Parathyroid adenoma (tissue), 2 donors: Measurements from ENCODE around the gene AHI1.

ENCODE experiments used
- H2AFZ ChIP-seq: fragments of 300-600 bp; sonication (generic); one replicate; pipeline ENCODE4 v1.7.0; 2017; ENCODE audit warnings: antibody characterized with exemption, mild to moderate bottlenecking
- H3K27ac ChIP-seq: fragments of 300-600 bp; sonication (generic); one replicate; pipeline ENCODE4 v1.7.0; 2017
- H3K27me3 ChIP-seq: fragments of 300-600 bp; sonication (generic); one replicate; pipeline ENCODE4 v1.7.0; 2017; ENCODE audit warnings: low read length; ENCODE audit not compliant: control insufficient read depth, insufficient read depth
- H3K36me3 ChIP-seq: fragments of 300-600 bp; sonication (generic); one replicate; pipeline ENCODE4 v1.7.0; 2017; ENCODE audit warnings: low read length; ENCODE audit not compliant: control insufficient read depth, insufficient read depth
- H3K4me1 ChIP-seq: fragments of 300-600 bp; sonication (generic); one replicate; pipeline ENCODE4 v1.7.0; 2017; ENCODE audit warnings: control low read depth
- H3K4me2 ChIP-seq: fragments of 300-600 bp; sonication (generic); one replicate; pipeline ENCODE4 v1.7.0; 2017; ENCODE audit warnings: low read length
- H3K4me3 ChIP-seq: fragments of 300-600 bp; sonication (generic); one replicate; pipeline ENCODE4 v1.7.0; 2017; ENCODE audit warnings: low read depth, low read length
- H3K79me2 ChIP-seq: fragments of 300-600 bp; sonication (generic); one replicate; pipeline ENCODE4 v1.7.0; 2017; ENCODE audit warnings: control low read depth
- H3K9ac ChIP-seq: fragments of 300-600 bp; sonication (generic); one replicate; pipeline ENCODE4 v1.7.0; 2017; ENCODE audit warnings: mild to moderate bottlenecking
- H3K9me3 ChIP-seq: fragments of 300-600 bp; sonication (generic); one replicate; pipeline ENCODE4 v1.7.0; 2017; ENCODE audit warnings: low read length; ENCODE audit not compliant: control insufficient read depth
- CTCF ChIP-seq: fragments of 300-600 bp; sonication (generic); IDR thresholded peaks from one replicate; pipeline ENCODE4 v1.7.0; 2017; ENCODE audit warnings: antibody characterized with exemption, mild to moderate bottlenecking
- donor health status: primary hyperparathyroidism.

Gene AHI1

DNA sequence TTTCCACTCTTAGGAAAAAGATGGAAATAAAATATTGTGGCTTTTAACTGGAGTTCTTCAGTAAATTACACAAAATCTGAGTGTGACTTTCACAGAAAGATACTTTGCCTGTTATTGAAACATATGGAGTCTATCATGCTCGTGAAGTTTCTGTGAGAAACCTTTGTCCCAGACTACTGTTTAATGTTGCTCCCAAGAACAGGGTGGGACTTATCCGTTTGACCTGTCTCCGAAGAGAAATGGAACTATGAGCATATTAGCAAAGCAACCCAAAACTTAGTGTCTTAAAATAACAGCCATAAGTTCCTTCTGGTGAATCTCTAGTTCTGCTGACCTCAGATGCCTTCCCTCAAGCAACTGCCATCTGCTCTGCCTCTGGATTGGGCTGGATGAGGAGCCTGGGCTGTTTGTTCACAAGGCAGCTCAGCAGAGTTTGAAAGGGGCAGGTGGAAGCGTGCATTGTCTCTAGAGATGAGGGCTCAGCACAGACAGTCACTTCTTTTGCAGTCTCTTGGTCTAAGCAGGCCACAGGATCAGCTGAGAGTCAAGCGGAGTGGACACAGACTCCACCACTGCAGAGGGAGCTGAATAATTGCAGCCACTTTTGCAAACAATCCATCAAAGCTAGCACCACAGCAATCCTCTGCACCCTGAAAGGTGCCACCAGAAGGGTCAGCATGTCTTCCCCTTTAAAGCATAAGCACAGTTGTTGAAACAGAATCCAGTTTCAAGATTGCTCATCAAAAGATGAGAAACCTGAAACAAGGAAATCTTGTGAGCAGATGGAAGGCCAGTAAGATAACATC lies 263.7 kb downstream of the AHI1 start:
- TF ChIP-seq CTCF = no peak
- Histone ChIP-seq H3K27ac (no peak overlapping the region), H3K36me3 (no peaks in the 10 kb centered on the region), H3K27me3 (no peaks in the 10 kb centered on the region), H3K4me1 (peaks cover 7% of the 10 kb centered on the region), H3K9me3 (no peaks in the 10 kb centered on the region), H3K9ac (no peak overlapping the region), H3K4me2 (no peak overlapping the region), H3K79me2 (no peaks in the 10 kb centered on the region), H3K4me3 (no peak overlapping the region), H2AFZ (peak overlapping the region; percentile 28)
